OCI-LY3 (cell line): ENCODE data around the gene STMP1.

ENCODE experiments used
- H2AFZ ChIP-seq: fragments of 200-600, 300-600 bp; shearing (Covaris generic); 2 replicates; pipeline ENCODE4 v1.6.0; 2014; ENCODE audit warnings: antibody characterized with exemption, low read depth, low read length
- H3K27ac ChIP-seq: fragments of 200-600, 300-600 bp; sonication (generic); 2 replicates; pipeline ENCODE4 v1.5.1; 2014; ENCODE audit warnings: mild to moderate bottlenecking, low read length, moderate library complexity, mixed read lengths
- H3K27me3 ChIP-seq: fragments of 200-600, 300-600 bp; sonication (generic); 2 replicates; pipeline ENCODE4 v1.6.1; 2014; ENCODE audit warnings: low read depth, low read length, mixed read lengths
- H3K36me3 ChIP-seq: fragments of 200-600, 300-600 bp; sonication (generic); replicated peaks from 2 replicates; pipeline ENCODE3; 2014; ENCODE audit warnings: low read depth, low read length, mixed read lengths
- H3K4me1 ChIP-seq: fragments of 300-600, 200-600 bp; sonication (generic); 2 replicates; pipeline ENCODE4 v1.6.1; 2014; ENCODE audit warnings: low read length, mixed read lengths
- H3K4me2 ChIP-seq: fragments of 200-600, 300-600 bp; sonication (generic); 2 replicates; pipeline ENCODE4 v1.6.1; 2014; ENCODE audit warnings: low read length, mixed read lengths
- H3K4me3 ChIP-seq: fragments of 300-600, 200-600 bp; sonication (generic); 2 replicates; pipeline ENCODE4 v1.5.1; 2014; ENCODE audit warnings: antibody characterized with exemption, mild to moderate bottlenecking, low read length, moderate library complexity
- H3K79me2 ChIP-seq: fragments of 300-600, 200-600 bp; shearing (Covaris generic); 2 replicates; pipeline ENCODE4 v1.6.1; 2014; ENCODE audit warnings: mild to moderate bottlenecking, low read length, mixed read lengths
- H3K9ac ChIP-seq: fragments of 300-600, 200-600 bp; shearing (Covaris generic); 2 replicates; pipeline ENCODE4 v1.6.0; 2014; ENCODE audit warnings: mild to moderate bottlenecking, low read length, moderate library complexity
- H3K9me3 ChIP-seq: fragments of 200-600, 300-600 bp; shearing (Covaris generic); 2 replicates; pipeline ENCODE4 v1.6.1; 2014; ENCODE audit warnings: low read length, mixed read lengths; ENCODE audit not compliant: insufficient read depth
- H4K20me1 ChIP-seq: fragments of 200-600, 300-600 bp; sonication (generic); 2 replicates; pipeline ENCODE4 v1.6.1; 2016; ENCODE audit warnings: low read length, mixed read lengths; ENCODE audit not compliant: insufficient read depth
- CTCF ChIP-seq: fragments of 200-600, 300-600 bp; sonication (generic); IDR thresholded peaks from 2 replicates; pipeline ENCODE4 v1.5.1; 2014; ENCODE audit warnings: antibody characterized with exemption, low read length, low read depth
- EZH2phosphoT487 ChIP-seq: fragments of 200-600 bp; shearing (Covaris generic); IDR thresholded peaks from 2 replicates; pipeline ENCODE4 v1.6.1; 2018; ENCODE audit warnings: antibody characterized with exemption, mixed run types, low read depth

The STMP1 gene

GRCh38 chr7:135678612-135679575 is 16.6 kb downstream of the STMP1 start:
- H3K9ac ChIP-seq: no peak overlapping the region
- no peak overlapping the region for H3K27ac ChIP-seq
- H3K79me2 ChIP-seq: no peaks in the 10 kb centered on the region
- no peaks in the 10 kb centered on the region for H3K27me3 ChIP-seq
- H3K4me1 ChIP-seq: peaks cover 16% of the 10 kb centered on the region
- H2AFZ ChIP-seq: no peak overlapping the region
- no peaks in the 10 kb centered on the region for H4K20me1 ChIP-seq
- peaks cover 13% of the 10 kb centered on the region for H3K36me3 ChIP-seq
- no peaks in the 10 kb centered on the region for H3K9me3 ChIP-seq
- no peak overlapping the region for H3K4me2 ChIP-seq
- no peak overlapping the region for H3K4me3 ChIP-seq
- TF ChIP-seq CTCF (no peak), EZH2phosphoT487 (no peak)

- Histone ChIP-seq H3K9me3 (no peaks in the 10 kb centered on the region), H3K4me2 (no peak overlapping the region), H3K4me3 (no peak overlapping the region), H2AFZ (no peak overlapping the region), H3K36me3 (peaks cover 2% of the 10 kb centered on the region), H3K4me1 (peaks cover 16% of the 10 kb centered on the region), H3K27me3 (no peaks in the 10 kb centered on the region), H3K27ac (no peak overlapping the region), H3K9ac (no peak overlapping the region), H4K20me1 (no peaks in the 10 kb centered on the region), H3K79me2 (no peaks in the 10 kb centered on the region)
- no peak for TF ChIP-seq CTCF
- no peak for TF ChIP-seq EZH2phosphoT487
These were observed 19.4 kb downstream of the STMP1 start for GRCh38 chr7:135681762-135682161.

- TF ChIP-seq CTCF (no peak), EZH2phosphoT487 (no peak)
- H3K9me3 ChIP-seq: no peaks in the 10 kb centered on the region
These were observed 19.9 kb downstream of the STMP1 start for GRCh38 chr7:135682191-135682590.

GRCh38 chr7:135683609-135684008 is 21.3 kb downstream of the STMP1 start:
- H3K36me3 ChIP-seq: no peaks in the 10 kb centered on the region
- H3K79me2 ChIP-seq: no peaks in the 10 kb centered on the region
- H3K4me2 ChIP-seq: no peak overlapping the region
- no peak overlapping the region for H2AFZ ChIP-seq
- no peaks in the 10 kb centered on the region for H4K20me1 ChIP-seq
- H3K27ac ChIP-seq: no peak overlapping the region
- peaks cover 8% of the 10 kb centered on the region for H3K4me1 ChIP-seq
- TF ChIP-seq CTCF (no peak), EZH2phosphoT487 (no peak)
- no peaks in the 10 kb centered on the region for H3K27me3 ChIP-seq
- no peak overlapping the region for H3K9ac ChIP-seq
- H3K9me3 ChIP-seq: no peaks in the 10 kb centered on the region
- no peak overlapping the region for H3K4me3 ChIP-seq

More at GRCh38 chr7:135682191-135682590, 19.9 kb downstream of the STMP1 start:
- no peak overlapping the region for H3K4me3 ChIP-seq
- H3K4me2 ChIP-seq: no peak overlapping the region
- peaks cover 2% of the 10 kb centered on the region for H3K36me3 ChIP-seq
- peaks cover 16% of the 10 kb centered on the region for H3K4me1 ChIP-seq
- H3K79me2 ChIP-seq: no peaks in the 10 kb centered on the region
- H4K20me1 ChIP-seq: no peaks in the 10 kb centered on the region
- no peaks in the 10 kb centered on the region for H3K27me3 ChIP-seq
- H2AFZ ChIP-seq: no peak overlapping the region
- H3K27ac ChIP-seq: no peak overlapping the region
- no peak overlapping the region for H3K9ac ChIP-seq
